SH-SY5Y (cell line): ENCODE results near the gene OLFML3.

Source experiments
- GATA2 ChIP-seq: IDR thresholded peaks from 2 replicates; pipeline ENCODE4 v1.6.1; 2011; ENCODE audit warnings: mild to moderate bottlenecking, low read depth, low read length
- GATA3 ChIP-seq: IDR thresholded peaks from 2 replicates; pipeline ENCODE4 v1.6.1; 2011; ENCODE audit warnings: low read depth, mild to moderate bottlenecking, low read length, moderate library complexity

- TF ChIP-seq GATA2 (no peak), GATA3 (no peak)
Observed at GRCh38 chr1:113941245-113941559, 38.1 kb upstream of the OLFML3 start.
